ENCODE measurements around the gene CAMK2G. TPM values are rescaled to one million over a fixed set of nuclear protein-coding genes. Genes with fewer than 3 reads are reported as not detected.

Gene CAMK2G
- total RNA-seq, 1 donor from 2014 or later: 36.6 TPM

- Histone ChIP-seq H2AFZ (replicated peaks) (no peak overlapping the region), H3F3A (ENCODE audit: low read depth) (peaks cover 21% of the 10 kb centered on the region), H3K27ac (no peak overlapping the region), H3K27me3 (no peaks in the 10 kb centered on the region), H3K4me1 (peaks cover 19% of the 10 kb centered on the region), H3K36me3 (no peaks in the 10 kb centered on the region), H3K9me3 (ENCODE audit: low read depth) (no peaks in the 10 kb centered on the region), H4K20me1 (ENCODE audit: low read depth) (peaks cover 10% of the 10 kb centered on the region), H3K9ac (peak overlapping the region; percentile 27), H3K4me2 (peak overlapping the region; percentile 49), H3K79me2 (ENCODE audit: low read depth) (no peaks in the 10 kb centered on the region), H3K4me3 (no peak overlapping the region)
- H3K36me3 Mint-ChIP-seq: peaks cover 17% of the 10 kb centered on the region
- H3K4me1 Mint-ChIP-seq: peaks cover 7% of the 10 kb centered on the region
- H3K9me3 Mint-ChIP-seq: no peaks in the 10 kb centered on the region
- peaks cover 6% of the 10 kb centered on the region for H3K27me3 Mint-ChIP-seq (ENCODE audit: insufficient read depth, low read depth)
- no peak overlapping the region for H3K27ac Mint-ChIP-seq
- no peak for DNase-seq (ENCODE audit: low spot score)
- no peak overlapping the region for H3K4me3 Mint-ChIP-seq
- TF ChIP-seq, protein P1, sequence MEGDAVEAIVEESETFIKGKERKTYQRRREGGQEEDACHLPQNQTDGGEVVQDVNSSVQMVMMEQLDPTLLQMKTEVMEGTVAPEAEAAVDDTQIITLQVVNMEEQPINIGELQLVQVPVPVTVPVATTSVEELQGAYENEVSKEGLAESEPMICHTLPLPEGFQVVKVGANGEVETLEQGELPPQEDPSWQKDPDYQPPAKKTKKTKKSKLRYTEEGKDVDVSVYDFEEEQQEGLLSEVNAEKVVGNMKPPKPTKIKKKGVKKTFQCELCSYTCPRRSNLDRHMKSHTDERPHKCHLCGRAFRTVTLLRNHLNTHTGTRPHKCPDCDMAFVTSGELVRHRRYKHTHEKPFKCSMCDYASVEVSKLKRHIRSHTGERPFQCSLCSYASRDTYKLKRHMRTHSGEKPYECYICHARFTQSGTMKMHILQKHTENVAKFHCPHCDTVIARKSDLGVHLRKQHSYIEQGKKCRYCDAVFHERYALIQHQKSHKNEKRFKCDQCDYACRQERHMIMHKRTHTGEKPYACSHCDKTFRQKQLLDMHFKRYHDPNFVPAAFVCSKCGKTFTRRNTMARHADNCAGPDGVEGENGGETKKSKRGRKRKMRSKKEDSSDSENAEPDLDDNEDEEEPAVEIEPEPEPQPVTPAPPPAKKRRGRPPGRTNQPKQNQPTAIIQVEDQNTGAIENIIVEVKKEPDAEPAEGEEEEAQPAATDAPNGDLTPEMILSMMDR (IDR thresholded peaks at IDR 0.05): no peak
- TF ChIP-seq EZH2phosphoT487 (IDR thresholded peaks at IDR 0.05): no peak
- no peak for TF ChIP-seq EZH2 (IDR thresholded peaks at IDR 0.05)
Measured at GRCh38 chr10:73841061-73841421, 33.3 kb downstream of the CAMK2G start.

GRCh38 chr10:73840403-73841060 lies 33.8 kb downstream of the CAMK2G start:
- Histone ChIP-seq H3F3A (ENCODE audit: low read depth) (peaks cover 21% of the 10 kb centered on the region), H3K27me3 (no peaks in the 10 kb centered on the region), H3K9ac (peak overlapping the region; percentile 27), H3K27ac (no peak overlapping the region), H3K9me3 (ENCODE audit: low read depth) (no peaks in the 10 kb centered on the region), H4K20me1 (ENCODE audit: low read depth) (peaks cover 10% of the 10 kb centered on the region), H2AFZ (replicated peaks) (no peak overlapping the region), H3K36me3 (no peaks in the 10 kb centered on the region), H3K4me1 (peaks cover 19% of the 10 kb centered on the region), H3K4me3 (no peak overlapping the region), H3K4me2 (peak overlapping the region; percentile 49), H3K79me2 (ENCODE audit: low read depth) (no peaks in the 10 kb centered on the region)
- H3K4me3 Mint-ChIP-seq: no peak overlapping the region
- TF ChIP-seq EZH2 (IDR thresholded peaks at IDR 0.05) (no peak), EZH2phosphoT487 (IDR thresholded peaks at IDR 0.05) (no peak)
- TF ChIP-seq, protein P1 (IDR thresholded peaks at IDR 0.05): no peak
- peaks cover 15% of the 10 kb centered on the region for H3K36me3 Mint-ChIP-seq
- H3K27ac Mint-ChIP-seq: peak overlapping the region; percentile 85
- no peaks in the 10 kb centered on the region for H3K9me3 Mint-ChIP-seq
- H3K27me3 Mint-ChIP-seq (ENCODE audit: insufficient read depth, low read depth): peaks cover 6% of the 10 kb centered on the region
- no peak for DNase-seq (ENCODE audit: low spot score)
- H3K4me1 Mint-ChIP-seq: peaks cover 7% of the 10 kb centered on the region

DNA sequence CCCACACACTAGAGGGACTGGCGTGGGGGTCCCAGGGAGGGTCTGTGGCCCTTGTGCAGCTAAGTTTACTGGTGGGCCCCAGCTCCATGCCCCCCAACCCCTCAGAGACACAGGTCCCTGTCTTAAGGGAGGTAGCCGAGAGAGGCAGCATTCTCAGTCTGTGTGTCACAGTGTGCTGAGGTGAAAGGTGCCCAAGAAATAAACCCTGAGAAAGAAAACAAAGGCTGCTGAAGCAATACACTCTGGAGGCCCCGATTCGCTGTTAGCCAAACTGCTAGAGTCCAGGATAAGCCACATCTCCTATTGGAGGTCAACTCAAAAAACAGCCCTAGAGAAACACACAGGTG lies 34.3 kb downstream of the CAMK2G start:
- H3K27ac ChIP-seq: no peak overlapping the region
- no peak overlapping the region for H3K4me2 ChIP-seq
- no peaks in the 10 kb centered on the region for H3K9me3 Mint-ChIP-seq
- H3F3A ChIP-seq (ENCODE audit: low read depth): peaks cover 21% of the 10 kb centered on the region
- H3K4me3 ChIP-seq: no peak overlapping the region
- peaks cover 15% of the 10 kb centered on the region for H3K36me3 Mint-ChIP-seq
- H4K20me1 ChIP-seq (ENCODE audit: low read depth): peaks cover 10% of the 10 kb centered on the region
- no peak overlapping the region for H3K4me3 Mint-ChIP-seq
- DNase-seq (ENCODE audit: low spot score): no peak
- no peaks in the 10 kb centered on the region for H3K36me3 ChIP-seq
- no peaks in the 10 kb centered on the region for H3K27me3 ChIP-seq
- no peak overlapping the region for H3K27ac Mint-ChIP-seq
- H2AFZ ChIP-seq (replicated peaks): no peak overlapping the region
- peaks cover 6% of the 10 kb centered on the region for H3K27me3 Mint-ChIP-seq (ENCODE audit: insufficient read depth, low read depth)
- no peaks in the 10 kb centered on the region for H3K9me3 ChIP-seq (ENCODE audit: low read depth)
- H3K79me2 ChIP-seq (ENCODE audit: low read depth): no peaks in the 10 kb centered on the region
- H3K4me1 Mint-ChIP-seq: peaks cover 7% of the 10 kb centered on the region
- peaks cover 19% of the 10 kb centered on the region for H3K4me1 ChIP-seq
- TF ChIP-seq EZH2 (IDR thresholded peaks at IDR 0.05) (no peak), EZH2phosphoT487 (IDR thresholded peaks at IDR 0.05) (no peak)
- TF ChIP-seq, protein P1 (IDR thresholded peaks at IDR 0.05): no peak
- no peak overlapping the region for H3K9ac ChIP-seq

Measured in neural progenitor cell (in vitro differentiated cells).